ENCODE results near the gene POLR2F.

The POLR2F gene

GRCh38 chr22:37982938-37983859 lies 29.7 kb downstream of the POLR2F start:
- no peak for DNase-seq (ENCODE audit: low spot score)

GRCh38 chr22:37983860-37984791 lies 30.6 kb downstream of the POLR2F start, which contains the start of gene SOX10:
TSS of gene SOX10 (minus strand) at chr22:37984555. CDS start at chr22:37983784, 771 bp downstream.
- DNase-seq (ENCODE audit: low spot score), result no peak

DNA sequence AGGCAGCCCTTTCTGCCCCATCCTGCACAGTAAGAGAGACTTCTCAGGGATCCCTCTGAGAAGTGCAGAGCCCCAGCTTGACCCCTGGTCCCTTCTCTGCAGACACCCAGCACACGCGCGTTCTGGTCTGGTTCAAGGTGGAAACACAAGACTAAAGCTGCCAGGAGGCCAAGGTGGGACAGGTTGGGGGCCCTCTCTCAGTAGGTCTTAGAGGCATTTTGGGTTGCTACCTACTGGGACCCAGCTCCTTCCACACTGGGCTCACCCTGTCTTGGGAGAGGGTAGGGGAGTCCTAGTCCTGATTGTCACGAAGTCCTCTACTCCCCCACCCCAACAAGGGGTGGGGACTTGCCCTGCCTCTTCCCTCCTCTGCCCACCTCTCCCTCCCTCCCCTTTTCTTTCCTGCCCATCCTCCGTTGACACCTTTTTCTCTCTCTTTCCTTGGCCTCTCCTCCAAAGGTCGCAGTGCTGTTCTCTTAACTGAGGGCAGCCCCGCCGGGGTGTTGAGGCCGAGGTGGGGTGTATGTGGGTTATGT lies 31.6 kb downstream of the POLR2F start:
- no peak for DNase-seq (ENCODE audit: low spot score)

GRCh38 chr22:37985751-37986281 lies 32.3 kb downstream of the POLR2F start:
- no peak for DNase-seq (ENCODE audit: low spot score)

GRCh38 chr22:37986371-37986770 lies 32.9 kb downstream of the POLR2F start:
- DNase-seq (ENCODE audit: low spot score), result no peak

DNA sequence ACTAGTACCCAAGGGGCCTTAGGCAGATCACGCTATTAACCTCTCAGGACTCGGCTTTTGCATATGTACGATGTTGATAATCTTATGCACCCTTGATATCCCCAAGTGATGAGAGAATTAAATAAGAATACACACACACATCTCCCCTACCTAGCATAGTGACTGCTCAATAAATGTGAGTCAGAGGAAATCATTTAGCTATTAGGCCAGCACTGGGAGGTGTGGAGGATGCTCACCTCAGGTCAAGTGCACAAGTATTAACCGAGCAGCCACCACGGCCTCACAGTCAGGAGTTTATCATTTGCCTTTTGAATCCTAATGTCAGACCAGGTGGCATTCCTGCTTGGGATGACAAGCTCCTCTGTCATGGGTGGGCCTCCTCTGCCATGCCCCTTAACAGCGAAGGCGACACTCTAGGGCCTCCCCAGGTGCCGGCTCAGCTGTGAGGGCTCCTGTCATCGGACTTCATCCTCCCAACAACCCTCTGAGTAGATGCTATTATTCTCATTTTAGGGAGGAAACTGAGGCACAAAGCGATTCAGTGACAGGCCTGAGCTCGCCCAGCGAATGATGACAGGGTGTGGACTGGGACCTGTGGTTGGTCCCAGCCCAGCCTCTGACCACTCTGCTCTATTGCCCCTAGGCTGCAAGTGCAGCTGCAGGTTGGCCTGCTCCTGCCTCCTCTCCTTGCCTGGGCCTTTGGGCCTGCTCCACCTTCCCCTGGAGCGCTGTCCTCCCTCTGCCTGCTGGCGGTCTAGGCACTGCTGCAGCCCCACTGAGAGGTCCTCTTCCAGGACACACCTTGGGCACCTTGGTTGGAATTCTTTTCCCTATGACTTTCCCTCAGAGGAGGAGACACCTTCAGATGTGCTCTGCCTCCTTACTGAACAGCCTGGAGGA lies 35.9 kb downstream of the POLR2F start:
- DNase-seq (ENCODE audit: low spot score), result no peak

GRCh38 chr22:37990301-37990700 lies 36.8 kb downstream of the POLR2F start:
- no peak for DNase-seq (ENCODE audit: low spot score)

DNA sequence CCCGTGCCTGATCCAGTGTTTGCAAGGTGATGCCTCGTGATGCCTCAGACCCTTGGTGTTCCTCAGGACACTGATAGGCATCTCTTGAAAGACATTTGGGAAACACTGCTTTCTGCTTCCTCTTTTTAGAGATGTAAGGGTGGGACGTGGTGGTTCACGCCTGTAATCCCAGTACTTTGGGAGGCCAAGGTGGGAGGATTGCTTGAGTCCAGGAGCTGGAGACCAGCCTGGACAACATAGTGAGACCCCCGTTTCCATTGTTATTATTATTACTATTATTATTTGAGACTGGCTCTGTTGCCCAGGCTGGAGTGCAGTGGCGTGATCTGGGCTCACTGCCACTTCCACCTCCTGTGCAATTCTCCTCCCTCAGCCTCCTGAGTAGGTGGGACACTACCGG lies 37.4 kb downstream of the POLR2F start:
- no peak for DNase-seq (ENCODE audit: low spot score)

- DNase-seq (ENCODE audit: low spot score), result no peak
Observed at GRCh38 chr22:37991731-37992442, 38.4 kb downstream of the POLR2F start.

DNA sequence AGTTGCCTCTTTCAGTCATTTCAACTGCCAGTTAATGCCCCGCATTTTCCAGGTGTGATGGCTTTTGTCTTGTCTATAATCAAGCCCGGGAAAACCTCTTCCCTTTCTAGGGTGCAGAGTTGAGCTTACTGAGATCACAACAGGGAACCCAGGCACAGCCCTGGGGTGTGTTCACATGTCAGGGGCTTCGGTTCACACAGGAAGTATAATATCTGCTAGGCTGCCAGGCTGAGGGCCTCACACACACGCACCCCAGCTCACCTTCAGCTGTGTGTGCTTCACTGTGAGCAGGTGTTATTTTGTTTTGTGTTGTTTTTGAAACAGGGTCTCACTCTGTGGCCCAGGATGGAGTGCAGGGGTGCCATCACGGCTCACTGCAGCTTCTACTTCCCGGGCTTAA lies 40.5 kb downstream of the POLR2F start:
- DNase-seq (ENCODE audit: low spot score), result no peak

GRCh38 chr22:37994982-37995381 lies 41.5 kb downstream of the POLR2F start:
- no peak for DNase-seq (ENCODE audit: low spot score)

- no peak for DNase-seq (ENCODE audit: low spot score)
Observed at GRCh38 chr22:37995460-37995859, 42.0 kb downstream of the POLR2F start.

DNA sequence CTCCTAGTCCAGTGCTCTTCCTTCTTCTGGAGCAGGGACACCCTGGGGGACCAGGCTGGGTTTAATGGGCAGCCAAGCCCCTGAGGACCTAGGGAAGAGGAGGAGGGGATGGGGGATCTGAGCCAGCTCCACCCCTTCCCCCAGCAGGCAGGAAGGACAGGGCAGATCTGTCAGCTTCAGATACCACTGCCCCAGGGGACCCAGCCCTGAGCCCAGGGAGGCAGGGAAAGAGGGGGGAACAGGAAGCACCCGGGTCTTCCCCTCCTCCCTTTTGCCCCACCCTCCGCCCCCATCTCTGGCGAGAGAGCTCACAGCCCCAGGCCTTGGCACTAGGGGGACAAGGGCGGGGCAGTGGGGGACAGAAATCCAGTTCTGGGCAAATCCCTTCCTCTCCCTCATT lies 42.6 kb downstream of the POLR2F start:
- no peak for DNase-seq (ENCODE audit: low spot score)

DNA sequence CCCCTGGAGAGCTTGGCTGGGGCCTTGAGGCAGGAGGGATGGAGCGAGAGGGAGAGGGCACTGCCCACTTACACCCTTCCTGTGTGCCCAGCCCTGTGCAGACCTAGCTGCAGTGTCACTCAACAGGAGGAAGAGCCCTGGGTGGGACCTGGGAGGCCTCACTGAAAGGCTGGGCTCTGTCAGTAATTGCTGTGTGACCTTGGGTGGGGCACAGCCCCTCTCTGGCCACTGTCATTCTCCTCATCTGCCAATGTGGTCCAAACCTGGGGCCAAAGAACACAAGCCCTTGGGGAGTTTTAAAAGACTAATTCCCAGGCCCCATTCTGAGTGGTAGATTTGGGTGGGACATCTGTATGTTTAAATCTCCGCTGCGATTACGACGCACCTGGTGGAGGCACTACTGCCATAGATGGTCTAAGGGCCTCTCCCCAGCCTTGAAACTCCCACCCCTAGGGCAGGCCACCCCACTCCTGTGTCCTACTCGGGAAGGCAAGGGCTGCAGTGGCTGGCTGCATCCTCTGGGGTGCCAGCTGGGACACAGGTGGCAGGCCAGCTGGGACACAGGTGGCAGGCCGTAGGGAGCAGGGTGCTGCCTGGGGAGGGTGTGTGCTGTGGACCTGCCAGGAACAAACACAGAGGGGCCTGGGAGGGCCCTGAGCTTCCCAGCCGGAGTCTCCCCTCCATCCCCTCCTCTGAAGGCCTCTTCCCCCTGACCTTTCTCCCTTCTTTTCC lies 43.2 kb downstream of the POLR2F start:
- DNase-seq (ENCODE audit: low spot score), result no peak

DNA sequence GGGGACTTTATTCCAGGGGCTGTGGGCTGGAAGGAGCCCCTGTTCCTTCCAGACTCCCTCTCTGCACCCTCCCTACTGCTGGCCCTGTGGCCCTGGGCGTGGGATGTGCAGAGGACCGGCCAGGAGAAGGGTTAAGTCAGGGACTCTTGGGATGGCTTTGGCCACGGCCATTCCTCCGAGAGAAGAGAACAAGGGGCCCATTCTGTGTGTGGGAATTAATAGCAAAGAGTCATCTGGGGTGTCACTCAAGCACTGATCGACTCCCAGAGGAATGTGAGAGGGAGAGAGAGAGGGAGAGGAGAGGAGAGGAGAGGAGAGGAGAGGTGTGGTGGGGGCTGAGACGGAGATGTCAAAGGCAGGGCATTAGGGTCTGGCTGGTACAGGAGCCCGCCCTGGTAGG lies 45.0 kb downstream of the POLR2F start:
- no peak for DNase-seq (ENCODE audit: low spot score)

- no peak for DNase-seq (ENCODE audit: low spot score)
Observed at GRCh38 chr22:37999236-37999635, 45.7 kb downstream of the POLR2F start.

DNA sequence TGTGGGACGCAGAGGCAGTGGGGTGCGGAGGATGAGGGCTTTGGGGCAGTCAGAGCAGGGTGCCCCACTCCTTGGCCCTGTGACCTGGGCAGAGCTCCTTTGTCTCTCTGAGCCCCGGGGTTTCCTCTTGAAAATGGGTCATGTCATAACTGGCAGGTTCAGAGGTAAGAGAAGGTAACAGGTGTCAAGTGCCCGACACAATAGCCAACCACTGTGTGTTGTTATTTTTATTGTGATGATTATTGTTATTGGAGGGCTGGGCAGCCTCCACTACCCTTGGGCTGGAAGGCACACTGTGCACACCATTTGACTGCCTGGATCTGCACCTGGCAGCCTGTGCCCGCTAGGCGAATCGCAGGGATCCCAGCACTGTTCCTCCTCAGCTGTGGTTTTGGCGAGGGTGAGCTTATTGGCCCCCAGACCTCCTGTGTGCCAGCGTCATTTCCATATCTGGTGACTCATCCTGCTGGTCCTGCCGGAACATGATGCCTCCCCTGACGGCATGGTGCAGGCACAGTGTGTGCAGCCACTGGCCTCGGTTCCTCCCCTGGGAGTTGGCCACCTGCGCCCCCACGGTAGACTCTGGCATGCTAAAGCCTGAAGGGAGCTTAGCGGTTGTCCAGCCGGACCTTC lies 46.3 kb downstream of the POLR2F start:
- no peak for DNase-seq (ENCODE audit: low spot score)

- DNase-seq (ENCODE audit: low spot score), result no peak
Observed at GRCh38 chr22:38005943-38006342, 52.4 kb downstream of the POLR2F start.

GRCh38 chr22:38006906-38007305 lies 53.4 kb downstream of the POLR2F start:
- DNase-seq (ENCODE audit: low spot score), result no peak

All from activated CD4-positive, alpha-beta T cell treated with anti-CD3 and anti-CD28 coated beads, Interleukin-2, Interleukin-4, amounts not matched to agents 100 ng/mL and 50 ng/mL, durations not matched to agents 16 hours and 8 hours (primary cell).